ENCODE measurements around the gene THAP8. TPM values are rescaled to one million over a fixed set of nuclear protein-coding genes. Genes with fewer than 3 reads are reported as not detected.

The THAP8 gene
- total and polyA plus RNA-seq, 2 of the 8 experiments (the other 6 are each of a cell fraction or from before 2014, with no cell fraction given), result 6.0 to 11.1 TPM

Other genes starting within 250 kb of the THAP8 start
- not detected in 2 replicates for gene PRODH2, start 241.4 kb downstream of the THAP8 start, total RNA-seq (2021; fragmentation: NEBNext Ultra II Directional; extraction: Animal tissue kit (Norgen Biotek cat#: 25700))
- not detected in 2 replicates for gene PRODH2, start 241.4 kb downstream of the THAP8 start, polyA plus RNA-seq (2011; rRNA removed)
- 0.40 and 1.4 TPM in 2 replicates for gene NPHS1, start 201.8 kb downstream of the THAP8 start, total RNA-seq (2021; fragmentation: NEBNext Ultra II Directional; extraction: Animal tissue kit (Norgen Biotek cat#: 25700))
- 1.3 and 1.9 TPM in 2 replicates for gene NPHS1, start 201.8 kb downstream of the THAP8 start, polyA plus RNA-seq (2011; rRNA removed)
- 4.6 TPM in 2 replicates for gene KIRREL2, start 197.4 kb downstream of the THAP8 start, total RNA-seq (2021; fragmentation: NEBNext Ultra II Directional; extraction: Animal tissue kit (Norgen Biotek cat#: 25700))
- 2.4 and 3.3 TPM in 2 replicates for gene KIRREL2, start 197.4 kb downstream of the THAP8 start, polyA plus RNA-seq (2011; rRNA removed)
- gene APLP1, start 185.7 kb downstream of the THAP8 start, total RNA-seq (2021; fragmentation: NEBNext Ultra II Directional; extraction: Animal tissue kit (Norgen Biotek cat#: 25700)), result 22.0 and 22.2 TPM in 2 replicates
- 19.9 and 32.4 TPM in 2 replicates for gene APLP1, start 185.7 kb downstream of the THAP8 start, polyA plus RNA-seq (2011; rRNA removed)
- gene NFKBID, start 153.7 kb downstream of the THAP8 start, total RNA-seq (2021; fragmentation: NEBNext Ultra II Directional; extraction: Animal tissue kit (Norgen Biotek cat#: 25700)), result 12.0 and 13.2 TPM in 2 replicates
- gene NFKBID, start 153.7 kb downstream of the THAP8 start, polyA plus RNA-seq (2011; rRNA removed), result 10.0 and 22.1 TPM in 2 replicates
- gene HCST, start 151.8 kb downstream of the THAP8 start, total RNA-seq (2021; fragmentation: NEBNext Ultra II Directional; extraction: Animal tissue kit (Norgen Biotek cat#: 25700)), result 1.1 TPM in 1 of 2 replicates, not detected in the other
- gene HCST, start 151.8 kb downstream of the THAP8 start, polyA plus RNA-seq (2011; rRNA removed), result 2.8 and 3.0 TPM in 2 replicates
- gene TYROBP, start 146.0 kb downstream of the THAP8 start, total RNA-seq (2021; fragmentation: NEBNext Ultra II Directional; extraction: Animal tissue kit (Norgen Biotek cat#: 25700)), result not detected in 2 replicates
- 0.18 and 0.19 TPM in 2 replicates for gene TYROBP, start 146.0 kb downstream of the THAP8 start, polyA plus RNA-seq (2011; rRNA removed)
- 15.2 and 16.8 TPM in 2 replicates for gene LRFN3, start 117.9 kb downstream of the THAP8 start, total RNA-seq (2021; fragmentation: NEBNext Ultra II Directional; extraction: Animal tissue kit (Norgen Biotek cat#: 25700))
- gene LRFN3, start 117.9 kb downstream of the THAP8 start, polyA plus RNA-seq (2011; rRNA removed), result 4.6 and 8.0 TPM in 2 replicates
- 16.0 and 16.8 TPM in 2 replicates for gene SDHAF1, start 59.1 kb downstream of the THAP8 start, total RNA-seq (2021; fragmentation: NEBNext Ultra II Directional; extraction: Animal tissue kit (Norgen Biotek cat#: 25700))
- 21.3 and 27.7 TPM in 2 replicates for gene SDHAF1, start 59.1 kb downstream of the THAP8 start, polyA plus RNA-seq (2011; rRNA removed)
- 20.8 and 21.8 TPM in 2 replicates for gene SYNE4, start 45.5 kb downstream of the THAP8 start, total RNA-seq (2021; fragmentation: NEBNext Ultra II Directional; extraction: Animal tissue kit (Norgen Biotek cat#: 25700))
- 22.6 and 29.1 TPM in 2 replicates for gene SYNE4, start 45.5 kb downstream of the THAP8 start, polyA plus RNA-seq (2011; rRNA removed)
- 19.2 and 24.8 TPM in 2 replicates for gene ALKBH6, start 40.1 kb downstream of the THAP8 start, total RNA-seq (2021; fragmentation: NEBNext Ultra II Directional; extraction: Animal tissue kit (Norgen Biotek cat#: 25700))
- gene ALKBH6, start 40.1 kb downstream of the THAP8 start, polyA plus RNA-seq (2011; rRNA removed), result 33.3 and 51.2 TPM in 2 replicates
- gene CLIP3, start 21.4 kb downstream of the THAP8 start, total RNA-seq (2021; fragmentation: NEBNext Ultra II Directional; extraction: Animal tissue kit (Norgen Biotek cat#: 25700)), result 21.7 and 33.7 TPM in 2 replicates
- gene CLIP3, start 21.4 kb downstream of the THAP8 start, polyA plus RNA-seq (2011; rRNA removed), result 5.9 and 12.0 TPM in 2 replicates
- 39.5 and 39.8 TPM in 2 replicates for gene WDR62, start 612 bp upstream of the THAP8 start, total RNA-seq (2021; fragmentation: NEBNext Ultra II Directional; extraction: Animal tissue kit (Norgen Biotek cat#: 25700))
- 28.2 and 39.9 TPM in 2 replicates for gene WDR62, start 612 bp upstream of the THAP8 start, polyA plus RNA-seq (2011; rRNA removed)
- not detected in 2 replicates for gene OVOL3, start 56.9 kb upstream of the THAP8 start, total RNA-seq (2021; fragmentation: NEBNext Ultra II Directional; extraction: Animal tissue kit (Norgen Biotek cat#: 25700))
- 0.31 and 0.45 TPM in 2 replicates for gene OVOL3, start 56.9 kb upstream of the THAP8 start, polyA plus RNA-seq (2011; rRNA removed)
- 149 and 150 TPM in 2 replicates for gene POLR2I, start 60.6 kb upstream of the THAP8 start, total RNA-seq (2021; fragmentation: NEBNext Ultra II Directional; extraction: Animal tissue kit (Norgen Biotek cat#: 25700))
- 143 and 250 TPM in 2 replicates for gene POLR2I, start 60.6 kb upstream of the THAP8 start, polyA plus RNA-seq (2011; rRNA removed)
- 153 and 168 TPM in 2 replicates for gene TBCB, start 61.2 kb upstream of the THAP8 start, total RNA-seq (2021; fragmentation: NEBNext Ultra II Directional; extraction: Animal tissue kit (Norgen Biotek cat#: 25700))
- gene TBCB, start 61.2 kb upstream of the THAP8 start, polyA plus RNA-seq (2011; rRNA removed), result 286 and 367 TPM in 2 replicates
- gene CAPNS1, start 85.8 kb upstream of the THAP8 start, total RNA-seq (2021; fragmentation: NEBNext Ultra II Directional; extraction: Animal tissue kit (Norgen Biotek cat#: 25700)), result 382 and 386 TPM in 2 replicates
- gene CAPNS1, start 85.8 kb upstream of the THAP8 start, polyA plus RNA-seq (2011; rRNA removed), result 438 and 448 TPM in 2 replicates
- gene COX7A1, start 98.2 kb upstream of the THAP8 start, total RNA-seq (2021; fragmentation: NEBNext Ultra II Directional; extraction: Animal tissue kit (Norgen Biotek cat#: 25700)), result 0.60 and 0.75 TPM in 2 replicates
- gene COX7A1, start 98.2 kb upstream of the THAP8 start, polyA plus RNA-seq (2011; rRNA removed), result 0.60 and 0.96 TPM in 2 replicates
- 2.7 and 3.1 TPM in 2 replicates for gene ZNF565, start 160.4 kb upstream of the THAP8 start, total RNA-seq (2021; fragmentation: NEBNext Ultra II Directional; extraction: Animal tissue kit (Norgen Biotek cat#: 25700))
- 0.42 and 0.89 TPM in 2 replicates for gene ZNF565, start 160.4 kb upstream of the THAP8 start, polyA plus RNA-seq (2011; rRNA removed)
- 154 and 161 TPM in 2 replicates for gene ZNF146, start 160.8 kb upstream of the THAP8 start, total RNA-seq (2021; fragmentation: NEBNext Ultra II Directional; extraction: Animal tissue kit (Norgen Biotek cat#: 25700))
- 18.8 and 27.0 TPM in 2 replicates for gene ZNF146, start 160.8 kb upstream of the THAP8 start, polyA plus RNA-seq (2011; rRNA removed)

Measured in H1 (cell line).